Measurements from ENCODE around the gene GREB1. TPM values are rescaled to one million over a fixed set of nuclear protein-coding genes. Genes with fewer than 3 reads are reported as not detected.

Gene GREB1
- total RNA-seq, 4 donors from 2014 or later: 0.20 to 2.6 (median 1.5) TPM

- in situ Hi-C loops (cut with MboI; ENCODE audit: low pct_ligation_motif_present in 1 of 4, low pct_unique_long_range_greater_than_20kb in 1 of 4, low sequenced_read_pairs in 3 of 4) (no loop called here), intact Hi-C loops (cut with DNase I; ENCODE audit: low total_unique reads) (no loop called here)
- DNase-seq: no peak
- Histone ChIP-seq H3K27me3 (no peaks in the 10 kb centered on the region), H3K4me1 (no peaks in the 10 kb centered on the region), H3K4me3 (no peak overlapping the region), H3K36me3 (no peaks in the 10 kb centered on the region), H3K27ac (no peak overlapping the region), H3K9me3 (no peaks in the 10 kb centered on the region)
- 80 to 90% methylated on average over 7 to 14 of the region's 14 CpGs for WGBS, 2 donors (ENCODE audit: low coverage in 1 of 2)
- TF ChIP-seq EP300 (IDR thresholded peaks at IDR 0.05; ENCODE audit: low read depth): no peak
- no peak for TF ChIP-seq CTCF (IDR thresholded peaks at IDR 0.05)
- no peak for TF ChIP-seq POLR2A (IDR thresholded peaks at IDR 0.05)
- TF ChIP-seq POLR2AphosphoS5 (IDR thresholded peaks at IDR 0.05): no peak
These were observed 82.3 kb downstream of the GREB1 start for GRCh38 chr2:11616097-11616687.

GRCh38 chr2:11616851-11617415 is 83.1 kb downstream of the GREB1 start:
- no peak for TF ChIP-seq EP300 (IDR thresholded peaks at IDR 0.05; ENCODE audit: low read depth)
- no peak for TF ChIP-seq POLR2AphosphoS5 (IDR thresholded peaks at IDR 0.05)
- TF ChIP-seq CTCF (IDR thresholded peaks at IDR 0.05): no peak
- no peak for TF ChIP-seq POLR2A (IDR thresholded peaks at IDR 0.05)
- Histone ChIP-seq H3K36me3 (no peaks in the 10 kb centered on the region), H3K4me3 (no peak overlapping the region), H3K27ac (no peak overlapping the region), H3K4me1 (no peaks in the 10 kb centered on the region), H3K27me3 (no peaks in the 10 kb centered on the region), H3K9me3 (no peaks in the 10 kb centered on the region)
- DNase-seq: no peak
- intact Hi-C loops (cut with DNase I; ENCODE audit: low total_unique reads) (no loop called here), in situ Hi-C loops (cut with MboI; ENCODE audit: low pct_ligation_motif_present in 1 of 4, low pct_unique_long_range_greater_than_20kb in 1 of 4, low sequenced_read_pairs in 3 of 4) (no loop called here)
- WGBS, 2 donors (ENCODE audit: low coverage in 1 of 2): 78 to 100% methylated on average over 3 to 19 of the region's 19 CpGs

GRCh38 chr2:11617527-11617926 is 83.7 kb downstream of the GREB1 start:
- Histone ChIP-seq H3K36me3 (no peaks in the 10 kb centered on the region), H3K4me1 (no peaks in the 10 kb centered on the region), H3K4me3 (no peak overlapping the region), H3K27ac (no peak overlapping the region), H3K9me3 (no peaks in the 10 kb centered on the region), H3K27me3 (no peaks in the 10 kb centered on the region)
- WGBS, 2 donors (ENCODE audit: low coverage in 1 of 2): 92% methylated on average over 14 of the region's 14 CpGs; no CpG with 5 or more reads in 1 of the 2 donors
- in situ Hi-C loops (cut with MboI; ENCODE audit: low pct_ligation_motif_present in 1 of 4, low pct_unique_long_range_greater_than_20kb in 1 of 4, low sequenced_read_pairs in 3 of 4): no loop called here
- no peak for DNase-seq
- intact Hi-C loops (cut with DNase I; ENCODE audit: low total_unique reads): no loop called here
- TF ChIP-seq POLR2A (IDR thresholded peaks at IDR 0.05) (no peak), POLR2AphosphoS5 (IDR thresholded peaks at IDR 0.05) (no peak), EP300 (IDR thresholded peaks at IDR 0.05; ENCODE audit: low read depth) (no peak), CTCF (IDR thresholded peaks at IDR 0.05) (no peak)

GRCh38 chr2:11617984-11618707 is 84.3 kb downstream of the GREB1 start:
- Histone ChIP-seq H3K27me3 (no peaks in the 10 kb centered on the region), H3K4me3 (no peak overlapping the region), H3K27ac (no peak overlapping the region), H3K36me3 (no peaks in the 10 kb centered on the region), H3K9me3 (no peaks in the 10 kb centered on the region), H3K4me1 (no peaks in the 10 kb centered on the region)
- in situ Hi-C loops (cut with MboI; ENCODE audit: low pct_ligation_motif_present in 1 of 4, low pct_unique_long_range_greater_than_20kb in 1 of 4, low sequenced_read_pairs in 3 of 4) (no loop called here), intact Hi-C loops (cut with DNase I; ENCODE audit: low total_unique reads) (no loop called here)
- TF ChIP-seq POLR2AphosphoS5 (IDR thresholded peaks at IDR 0.05) (no peak), POLR2A (IDR thresholded peaks at IDR 0.05) (no peak), CTCF (IDR thresholded peaks at IDR 0.05) (no peak), EP300 (IDR thresholded peaks at IDR 0.05; ENCODE audit: low read depth) (no peak)
- 91% methylated on average over 33 of the region's 33 CpGs; no CpG with 5 or more reads in 1 of the 2 donors for WGBS, 2 donors (ENCODE audit: low coverage in 1 of 2)
- DNase-seq: no peak
